LNCaP clone FGC (cell line): ENCODE measurements around the gene JDP2.

Source experiments
- DNase-seq: peaks from one replicate; pipeline ENCODE4 v3.0.0-alpha.2; 2011; ENCODE audit warnings: low read depth
- H3K4me3 ChIP-seq: 2 replicates; pipeline ENCODE4 v1.5.1; 2011; ENCODE audit warnings: mild to moderate bottlenecking, low read depth, low read length, control low read depth
- CTCF ChIP-seq: IDR thresholded peaks from 2 replicates; pipeline ENCODE4 v1.5.1; 2012; ENCODE audit warnings: mild to moderate bottlenecking; ENCODE audit not compliant: control insufficient read depth, insufficient read depth; ENCODE audit errors: extremely low read depth

Gene JDP2

GRCh38 chr14:75492832-75493591, 65.2 kb downstream of the JDP2 start:
- no peak overlapping the region for H3K4me3 ChIP-seq
- no peak for DNase-seq
- no peak for TF ChIP-seq CTCF

DNA sequence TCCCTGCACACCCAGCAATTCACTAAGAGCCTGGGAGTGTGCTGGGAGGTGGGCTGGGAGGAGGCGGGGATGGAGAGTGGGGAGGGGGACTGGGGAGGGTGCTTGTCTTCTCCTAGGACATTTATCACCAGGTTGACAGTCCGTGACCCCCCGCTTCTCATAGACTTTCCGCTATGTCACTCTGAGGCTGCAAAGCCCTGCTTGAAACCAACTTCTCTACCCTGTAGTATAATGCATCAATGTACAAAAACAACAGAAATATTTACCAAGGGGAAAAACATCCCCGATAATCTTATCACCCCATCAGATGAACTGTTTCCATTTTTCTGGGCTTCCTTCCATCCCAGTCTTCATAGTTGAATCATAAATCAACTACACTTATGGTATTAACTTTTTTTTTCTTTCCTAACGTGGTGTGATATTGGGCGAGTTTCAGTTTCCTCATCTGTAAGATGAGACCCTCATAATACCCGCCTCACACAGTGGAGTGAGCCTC, 65.8 kb downstream of the JDP2 start:
- no peak for DNase-seq
- no peak overlapping the region for H3K4me3 ChIP-seq
- no peak for TF ChIP-seq CTCF

DNA sequence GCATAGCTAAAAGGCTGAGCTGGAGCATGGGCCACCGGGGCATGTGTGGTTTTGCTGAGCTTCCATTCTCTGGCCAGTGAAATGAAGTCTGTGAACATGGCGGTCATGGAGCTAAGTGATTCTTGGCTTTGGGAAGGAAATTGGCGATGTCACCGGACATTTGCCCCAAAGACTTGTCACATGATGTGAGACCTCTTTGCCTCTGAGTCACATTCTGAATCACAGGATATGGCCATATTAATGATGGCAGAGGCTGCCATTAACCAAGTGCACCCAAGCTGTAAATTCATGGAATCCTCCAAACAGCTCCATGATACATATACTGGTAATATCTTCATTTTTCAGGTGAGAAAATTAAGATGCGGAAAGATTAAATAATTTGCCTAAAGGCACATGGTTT, 67.1 kb downstream of the JDP2 start:
- TF ChIP-seq CTCF, result no peak
- DNase-seq, result no peak
- no peak overlapping the region for H3K4me3 ChIP-seq

GRCh38 chr14:75495399-75495798, 67.6 kb downstream of the JDP2 start:
- H3K4me3 ChIP-seq, result no peak overlapping the region
- no peak for DNase-seq
- no peak for TF ChIP-seq CTCF

DNA sequence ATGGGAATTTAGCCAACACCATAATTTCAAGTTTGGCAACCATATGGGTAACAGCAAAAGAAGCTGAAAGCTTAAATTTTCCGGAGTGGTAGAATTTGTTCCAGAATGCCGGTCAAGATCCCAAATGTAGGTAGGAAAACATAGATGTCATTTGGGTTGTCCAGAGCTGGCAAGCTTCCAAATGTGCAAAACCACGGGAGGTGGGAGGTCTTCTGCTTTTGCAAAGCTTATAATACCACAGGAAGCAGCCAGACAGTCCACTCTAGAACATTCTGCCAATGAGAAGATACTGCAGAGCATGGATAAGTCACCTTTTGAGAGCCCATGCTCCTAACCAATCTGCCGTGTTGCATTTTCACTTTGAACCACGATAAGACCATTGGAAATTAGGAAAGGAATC, 68.1 kb downstream of the JDP2 start:
- no peak overlapping the region for H3K4me3 ChIP-seq
- DNase-seq, result no peak
- TF ChIP-seq CTCF, result no peak

DNA sequence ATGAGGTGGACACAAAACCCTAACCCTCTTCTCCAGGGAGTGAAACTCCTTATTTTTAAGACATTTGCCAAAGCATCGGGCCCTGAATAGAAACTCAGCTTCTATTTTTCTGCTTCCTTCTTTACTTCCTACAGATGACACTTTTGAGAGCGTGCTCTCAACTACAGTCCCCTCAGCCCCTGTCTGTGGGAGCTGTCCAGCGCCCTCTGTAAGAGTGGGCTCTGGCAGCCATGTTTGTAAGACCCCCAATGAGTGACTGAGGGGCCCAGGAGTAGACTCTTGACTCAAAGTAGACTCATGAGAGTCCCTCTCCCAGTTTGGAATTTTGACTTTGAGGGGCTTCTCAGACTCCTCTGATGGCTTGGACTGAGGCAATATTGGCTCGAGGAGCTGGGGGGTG, 68.9 kb downstream of the JDP2 start:
- TF ChIP-seq CTCF, result no peak
- H3K4me3 ChIP-seq, result no peak overlapping the region
- DNase-seq, result no peak

- H3K4me3 ChIP-seq, result no peak overlapping the region
- no peak for DNase-seq
- TF ChIP-seq CTCF, result no peak
Measured at GRCh38 chr14:75497191-75497590, 69.4 kb downstream of the JDP2 start.
